Astrocyte (in vitro differentiated cells and primary cell): ENCODE results near the gene CPNE5. TPM values are rescaled to one million over a fixed set of nuclear protein-coding genes. Genes with fewer than 3 reads are reported as not detected.

Experiments used
- DNase-seq: peaks from one replicate; pipeline ENCODE4 v3.0.0-alpha.2; 2010; ENCODE audit warnings: low read depth
- FAIRE-seq: peaks from 2 replicates; lab custom pipeline; 2011; peaks lifted over from hg19 to GRCh38; lab: Jason Lieb, UNC
- H2AFZ ChIP-seq: 2 replicates; pipeline ENCODE4 v1.6.0; 2012; ENCODE audit warnings: low read depth, low read length, inconsistent platforms
- H3K27ac ChIP-seq: 2 replicates; pipeline ENCODE4 v1.5.1; 2011; ENCODE audit warnings: low read depth, low read length, inconsistent platforms
- H3K27me3 ChIP-seq: 2 replicates; pipeline ENCODE4 v1.6.0; 2011; ENCODE audit warnings: low read length, inconsistent platforms; ENCODE audit not compliant: insufficient read depth
- H3K36me3 ChIP-seq: 2 replicates; pipeline ENCODE4 v1.5.1; 2011; ENCODE audit warnings: low read length, inconsistent platforms; ENCODE audit not compliant: insufficient read depth
- H3K4me1 ChIP-seq: 2 replicates; pipeline ENCODE4 v1.5.1; 2011; ENCODE audit warnings: low read length, inconsistent platforms; ENCODE audit not compliant: insufficient read depth
- H3K4me2 ChIP-seq: 2 replicates; pipeline ENCODE4 v1.6.0; 2012; ENCODE audit warnings: low read length, inconsistent platforms
- H3K4me3 ChIP-seq: 2 replicates; pipeline ENCODE4 v1.5.1; 2011; ENCODE audit warnings: low read depth, mild to moderate bottlenecking, low read length, inconsistent platforms; ENCODE audit not compliant: insufficient read depth
- H3K79me2 ChIP-seq: 2 replicates; pipeline ENCODE4 v1.6.0; 2012; ENCODE audit warnings: mild to moderate bottlenecking, low read length, inconsistent platforms; ENCODE audit not compliant: insufficient read depth
- H3K9ac ChIP-seq: 2 replicates; pipeline ENCODE4 v1.6.0; 2012; ENCODE audit warnings: mild to moderate bottlenecking, low read length, inconsistent platforms
- H3K9me3 ChIP-seq: 2 replicates; pipeline ENCODE4 v1.5.1; 2012; ENCODE audit warnings: low read depth, mild to moderate bottlenecking, low read length, inconsistent platforms; ENCODE audit not compliant: insufficient read depth
- H4K20me1 ChIP-seq: 2 replicates; pipeline ENCODE4 v1.6.0; 2012; ENCODE audit warnings: low read length, inconsistent platforms; ENCODE audit not compliant: insufficient read depth
- H3K27ac Mint-ChIP-seq: one replicate; pipeline ENCODE4 v1.8.0; 2021; ENCODE audit warnings: mild to moderate bottlenecking, mixed read lengths; ENCODE audit not compliant: unreplicated experiment
- H3K27me3 Mint-ChIP-seq: one replicate; pipeline ENCODE4 v1.8.0; 2021; ENCODE audit warnings: low read depth, mixed read lengths; ENCODE audit not compliant: unreplicated experiment
- H3K36me3 Mint-ChIP-seq: one replicate; pipeline ENCODE4 v1.8.0; 2021; ENCODE audit warnings: low read depth, mixed read lengths; ENCODE audit not compliant: unreplicated experiment
- H3K4me1 Mint-ChIP-seq: one replicate; pipeline ENCODE4 v1.8.0; 2021; ENCODE audit warnings: low read depth, mixed read lengths; ENCODE audit not compliant: unreplicated experiment
- H3K4me3 Mint-ChIP-seq: one replicate; pipeline ENCODE4 v1.8.0; 2021; ENCODE audit warnings: mild to moderate bottlenecking, moderate library complexity, mixed read lengths; ENCODE audit not compliant: unreplicated experiment
- H3K9me3 Mint-ChIP-seq: one replicate; pipeline ENCODE4 v1.8.0; 2021; ENCODE audit warnings: mild to moderate bottlenecking, mixed read lengths; ENCODE audit not compliant: unreplicated experiment
- EZH2 ChIP-seq: IDR thresholded peaks from 2 replicates; pipeline ENCODE4 v1.6.1; 2012; ENCODE audit warnings: mild to moderate bottlenecking, low read length, inconsistent platforms; ENCODE audit not compliant: insufficient read depth
- total RNA-seq: library from RNA; stranded (reverse); gene quantifications from 2 replicates; pipeline ENCODE4 v1.2.1, GENCODE V29; 2021
- TF ChIP-seq, protein P1 (sequence below): IDR thresholded peaks from 2 replicates; pipeline ENCODE4 v1.5.1; 2011; ENCODE audit warnings: low read depth, mild to moderate bottlenecking, inconsistent platforms, low read length, moderate library complexity; ENCODE audit not compliant: insufficient read depth

CPNE5 gene
- total RNA-seq, 1 donor from 2014 or later, result 0.11 TPM

DNA sequence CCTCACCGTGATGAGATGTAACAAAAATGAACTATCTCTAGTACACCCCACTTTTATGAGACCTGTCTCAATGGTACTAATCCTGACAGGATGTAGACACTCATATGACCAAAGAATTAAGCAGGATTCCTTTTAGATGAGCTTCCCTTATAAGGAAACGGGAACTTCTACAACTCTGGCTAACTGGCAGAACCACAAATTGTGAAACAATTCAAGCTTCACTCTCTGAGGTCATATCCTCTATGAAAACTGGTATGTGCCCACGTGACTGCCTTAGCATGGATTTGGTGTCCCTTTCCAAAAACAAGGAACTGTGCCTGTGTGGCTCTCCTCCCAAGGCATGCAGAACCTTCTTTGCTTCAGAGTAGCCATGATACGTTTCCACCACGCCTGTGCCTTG lies 14.1 kb upstream of the CPNE5 start:
- Histone ChIP-seq H4K20me1 (peaks cover 1% of the 10 kb centered on the region), H3K9ac (no peak overlapping the region), H3K36me3 (peaks cover 10% of the 10 kb centered on the region), H3K27me3 (no peaks in the 10 kb centered on the region), H3K79me2 (peaks cover 7% of the 10 kb centered on the region), H3K4me1 (peaks cover 21% of the 10 kb centered on the region), H2AFZ (no peak overlapping the region), H3K4me3 (no peak overlapping the region), H3K9me3 (no peaks in the 10 kb centered on the region), H3K4me2 (peak overlapping the region; percentile 30), H3K27ac (peak overlapping the region; percentile 25)
- DNase-seq, result peak; percentile 81
- FAIRE-seq, result no peak
- H3K4me1 Mint-ChIP-seq, result peaks cover 26% of the 10 kb centered on the region
- H3K9me3 Mint-ChIP-seq, result peaks cover 4% of the 10 kb centered on the region
- H3K4me3 Mint-ChIP-seq, result no peak overlapping the region
- TF ChIP-seq EZH2, result no peak
- TF ChIP-seq, protein P1, sequence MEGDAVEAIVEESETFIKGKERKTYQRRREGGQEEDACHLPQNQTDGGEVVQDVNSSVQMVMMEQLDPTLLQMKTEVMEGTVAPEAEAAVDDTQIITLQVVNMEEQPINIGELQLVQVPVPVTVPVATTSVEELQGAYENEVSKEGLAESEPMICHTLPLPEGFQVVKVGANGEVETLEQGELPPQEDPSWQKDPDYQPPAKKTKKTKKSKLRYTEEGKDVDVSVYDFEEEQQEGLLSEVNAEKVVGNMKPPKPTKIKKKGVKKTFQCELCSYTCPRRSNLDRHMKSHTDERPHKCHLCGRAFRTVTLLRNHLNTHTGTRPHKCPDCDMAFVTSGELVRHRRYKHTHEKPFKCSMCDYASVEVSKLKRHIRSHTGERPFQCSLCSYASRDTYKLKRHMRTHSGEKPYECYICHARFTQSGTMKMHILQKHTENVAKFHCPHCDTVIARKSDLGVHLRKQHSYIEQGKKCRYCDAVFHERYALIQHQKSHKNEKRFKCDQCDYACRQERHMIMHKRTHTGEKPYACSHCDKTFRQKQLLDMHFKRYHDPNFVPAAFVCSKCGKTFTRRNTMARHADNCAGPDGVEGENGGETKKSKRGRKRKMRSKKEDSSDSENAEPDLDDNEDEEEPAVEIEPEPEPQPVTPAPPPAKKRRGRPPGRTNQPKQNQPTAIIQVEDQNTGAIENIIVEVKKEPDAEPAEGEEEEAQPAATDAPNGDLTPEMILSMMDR, result no peak
- peaks cover 14% of the 10 kb centered on the region for H3K36me3 Mint-ChIP-seq
- peak overlapping the region; percentile 36 for H3K27ac Mint-ChIP-seq
- H3K27me3 Mint-ChIP-seq, result no peaks in the 10 kb centered on the region

DNA sequence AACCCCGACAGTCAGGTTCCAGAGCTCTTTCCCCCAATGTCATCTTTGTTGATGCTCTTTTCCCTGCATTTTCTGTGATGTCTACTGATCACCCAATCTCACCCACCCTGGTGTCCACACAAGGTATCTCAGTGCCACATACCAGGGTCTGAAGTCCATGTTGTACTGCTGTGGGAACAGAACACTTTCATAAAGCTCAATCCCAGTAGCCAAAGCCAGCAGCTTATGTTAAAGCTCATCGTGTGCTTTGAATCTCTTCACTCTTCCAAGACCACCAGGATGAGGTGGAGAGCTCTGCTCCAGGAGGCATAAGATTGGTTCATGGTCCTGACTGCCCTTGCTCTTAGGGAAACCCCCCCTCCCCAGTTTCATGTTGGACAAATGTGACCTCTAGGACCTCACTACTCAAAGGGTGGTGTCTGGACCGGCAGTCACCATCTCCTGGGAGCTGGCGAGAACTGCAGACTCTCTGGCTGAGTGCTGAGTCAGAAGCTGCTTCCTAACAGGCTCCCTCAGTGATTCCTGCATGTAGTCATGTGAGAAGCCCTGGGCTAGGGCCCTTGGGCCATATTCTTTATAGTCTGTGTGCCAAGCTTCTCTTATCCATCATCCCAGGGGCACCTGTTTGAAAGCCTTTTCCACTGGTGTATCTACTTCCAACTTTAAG lies 13.4 kb upstream of the CPNE5 start:
- no peaks in the 10 kb centered on the region for H4K20me1 ChIP-seq
- peak; percentile 57 for DNase-seq
- peak overlapping the region; percentile 36 for H3K27ac Mint-ChIP-seq
- H3K27me3 ChIP-seq, result no peaks in the 10 kb centered on the region
- H2AFZ ChIP-seq, result no peak overlapping the region
- H3K36me3 Mint-ChIP-seq, result peaks cover 14% of the 10 kb centered on the region
- no peak overlapping the region for H3K4me3 Mint-ChIP-seq
- H3K9me3 ChIP-seq, result no peaks in the 10 kb centered on the region
- peaks cover 6% of the 10 kb centered on the region for H3K79me2 ChIP-seq
- TF ChIP-seq EZH2, result no peak
- H3K27ac ChIP-seq, result peak overlapping the region; percentile 25
- H3K9ac ChIP-seq, result no peak overlapping the region
- no peak for FAIRE-seq
- peaks cover 4% of the 10 kb centered on the region for H3K9me3 Mint-ChIP-seq
- H3K4me1 ChIP-seq, result peaks cover 18% of the 10 kb centered on the region
- H3K36me3 ChIP-seq, result peaks cover 10% of the 10 kb centered on the region
- peaks cover 27% of the 10 kb centered on the region for H3K4me1 Mint-ChIP-seq
- peaks cover 4% of the 10 kb centered on the region for H3K27me3 Mint-ChIP-seq
- H3K4me2 ChIP-seq, result peak overlapping the region; percentile 30
- H3K4me3 ChIP-seq, result no peak overlapping the region

DNA sequence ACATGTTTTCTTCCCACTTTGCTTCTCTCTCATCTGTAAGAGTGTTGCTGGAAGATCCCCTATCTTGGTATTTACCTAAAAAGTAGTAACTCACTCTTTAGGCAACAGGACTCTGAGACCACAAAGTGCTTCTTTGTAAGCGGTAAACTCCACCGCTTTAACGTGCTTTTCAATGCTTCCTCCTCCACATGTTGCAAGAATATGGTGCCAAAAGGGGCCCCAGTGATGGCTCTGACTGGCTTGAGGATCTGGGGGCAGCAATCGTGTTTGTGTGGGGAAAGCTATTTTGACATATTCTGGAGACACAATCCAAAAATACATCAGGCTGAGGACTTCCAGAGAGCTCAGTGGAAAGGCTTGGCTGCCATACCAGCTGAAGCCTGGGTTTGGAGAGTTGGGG lies 12.4 kb upstream of the CPNE5 start:
- Histone ChIP-seq H4K20me1 (no peaks in the 10 kb centered on the region), H3K4me3 (no peak overlapping the region), H2AFZ (no peak overlapping the region), H3K27me3 (no peaks in the 10 kb centered on the region), H3K4me2 (no peak overlapping the region), H3K36me3 (peaks cover 10% of the 10 kb centered on the region), H3K9me3 (no peaks in the 10 kb centered on the region), H3K9ac (no peak overlapping the region), H3K79me2 (no peaks in the 10 kb centered on the region), H3K4me1 (peaks cover 18% of the 10 kb centered on the region), H3K27ac (no peak overlapping the region)
- Mint-ChIP-seq H3K4me3 (no peak overlapping the region), H3K36me3 (peaks cover 14% of the 10 kb centered on the region), H3K9me3 (peaks cover 4% of the 10 kb centered on the region), H3K27ac (no peak overlapping the region), H3K4me1 (peaks cover 27% of the 10 kb centered on the region), H3K27me3 (peaks cover 4% of the 10 kb centered on the region)
- FAIRE-seq (no peak), DNase-seq (no peak)
- TF ChIP-seq EZH2, result no peak
- TF ChIP-seq, protein P1, result no peak
